ENCODE results near the gene TIAM1. TPM values are rescaled to one million over a fixed set of nuclear protein-coding genes. Genes with fewer than 3 reads are reported as not detected.

Gene TIAM1
- total RNA-seq, 1 donor from 2014 or later, result 17.8 TPM

- Mint-ChIP-seq H3K9me3 (ENCODE audit: unreplicated experiment) (peaks cover 10% of the 10 kb centered on the region), H3K36me3 (ENCODE audit: low read depth, unreplicated experiment) (peaks cover 11% of the 10 kb centered on the region), H3K27ac (ENCODE audit: unreplicated experiment) (no peak overlapping the region), H3K27me3 (ENCODE audit: low read depth, unreplicated experiment) (no peaks in the 10 kb centered on the region), H3K4me1 (ENCODE audit: low read depth, unreplicated experiment) (peaks cover 22% of the 10 kb centered on the region), H3K4me3 (ENCODE audit: unreplicated experiment) (no peak overlapping the region)
- FAIRE-seq, result no peak
- H2AFZ ChIP-seq (ENCODE audit: low read depth, low read length), result no peak overlapping the region
- H3K4me2 ChIP-seq (ENCODE audit: low read length), result no peak overlapping the region
- no peaks in the 10 kb centered on the region for H4K20me1 ChIP-seq (ENCODE audit: insufficient read depth, low read length)
- no peak for TF ChIP-seq EZH2 (IDR thresholded peaks at IDR 0.05; ENCODE audit: insufficient read depth, low read length)
- TF ChIP-seq, protein P1, sequence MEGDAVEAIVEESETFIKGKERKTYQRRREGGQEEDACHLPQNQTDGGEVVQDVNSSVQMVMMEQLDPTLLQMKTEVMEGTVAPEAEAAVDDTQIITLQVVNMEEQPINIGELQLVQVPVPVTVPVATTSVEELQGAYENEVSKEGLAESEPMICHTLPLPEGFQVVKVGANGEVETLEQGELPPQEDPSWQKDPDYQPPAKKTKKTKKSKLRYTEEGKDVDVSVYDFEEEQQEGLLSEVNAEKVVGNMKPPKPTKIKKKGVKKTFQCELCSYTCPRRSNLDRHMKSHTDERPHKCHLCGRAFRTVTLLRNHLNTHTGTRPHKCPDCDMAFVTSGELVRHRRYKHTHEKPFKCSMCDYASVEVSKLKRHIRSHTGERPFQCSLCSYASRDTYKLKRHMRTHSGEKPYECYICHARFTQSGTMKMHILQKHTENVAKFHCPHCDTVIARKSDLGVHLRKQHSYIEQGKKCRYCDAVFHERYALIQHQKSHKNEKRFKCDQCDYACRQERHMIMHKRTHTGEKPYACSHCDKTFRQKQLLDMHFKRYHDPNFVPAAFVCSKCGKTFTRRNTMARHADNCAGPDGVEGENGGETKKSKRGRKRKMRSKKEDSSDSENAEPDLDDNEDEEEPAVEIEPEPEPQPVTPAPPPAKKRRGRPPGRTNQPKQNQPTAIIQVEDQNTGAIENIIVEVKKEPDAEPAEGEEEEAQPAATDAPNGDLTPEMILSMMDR (IDR thresholded peaks at IDR 0.05; ENCODE audit: insufficient read depth, low read depth, low read length), result no peak
- no peak overlapping the region for H3K27ac ChIP-seq (ENCODE audit: low read depth, low read length)
- H3K36me3 ChIP-seq (ENCODE audit: insufficient read depth, low read length), result no peaks in the 10 kb centered on the region
- H3K9ac ChIP-seq (ENCODE audit: low read length), result no peak overlapping the region
- no peak overlapping the region for H3K4me3 ChIP-seq (ENCODE audit: insufficient read depth, low read depth, low read length)
- peaks cover 4% of the 10 kb centered on the region for H3K9me3 ChIP-seq (ENCODE audit: insufficient read depth, low read depth, low read length)
- H3K27me3 ChIP-seq (ENCODE audit: insufficient read depth, low read length), result no peaks in the 10 kb centered on the region
- H3K4me1 ChIP-seq (ENCODE audit: insufficient read depth, low read length), result peaks cover 15% of the 10 kb centered on the region
- no peak for DNase-seq (ENCODE audit: low read depth)
- H3K79me2 ChIP-seq (ENCODE audit: insufficient read depth, low read length), result no peaks in the 10 kb centered on the region
Observed at GRCh38 chr21:31158789-31159581, 185.1 kb downstream of the TIAM1 start.

DNA sequence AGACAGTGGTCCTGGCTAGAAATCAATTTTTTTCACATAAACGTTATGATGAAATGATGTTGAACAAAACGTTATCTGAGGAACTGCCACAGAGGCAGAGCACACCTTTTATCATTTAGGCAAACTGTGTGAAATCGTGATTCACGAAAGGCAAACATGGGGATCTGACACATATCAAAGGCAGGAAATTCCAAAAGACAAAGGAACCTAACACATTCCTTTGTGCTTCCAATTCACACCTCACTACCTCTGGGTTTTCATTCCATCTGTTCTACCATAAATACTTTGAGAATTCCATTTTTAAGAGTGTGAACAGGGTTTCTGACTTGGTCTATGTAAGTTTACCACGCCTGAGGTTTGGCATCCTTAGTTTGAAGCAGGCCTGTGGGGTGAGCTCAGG is 186.3 kb downstream of the TIAM1 start:
- Histone ChIP-seq H3K9me3 (ENCODE audit: insufficient read depth, low read depth, low read length) (peaks cover 4% of the 10 kb centered on the region), H3K27me3 (ENCODE audit: insufficient read depth, low read length) (no peaks in the 10 kb centered on the region), H4K20me1 (ENCODE audit: insufficient read depth, low read length) (no peaks in the 10 kb centered on the region), H3K4me2 (ENCODE audit: low read length) (no peak overlapping the region), H2AFZ (ENCODE audit: low read depth, low read length) (no peak overlapping the region), H3K27ac (ENCODE audit: low read depth, low read length) (no peak overlapping the region), H3K36me3 (ENCODE audit: insufficient read depth, low read length) (no peaks in the 10 kb centered on the region), H3K79me2 (ENCODE audit: insufficient read depth, low read length) (no peaks in the 10 kb centered on the region), H3K4me3 (ENCODE audit: insufficient read depth, low read depth, low read length) (no peak overlapping the region), H3K9ac (ENCODE audit: low read length) (no peak overlapping the region), H3K4me1 (ENCODE audit: insufficient read depth, low read length) (peaks cover 15% of the 10 kb centered on the region)
- Mint-ChIP-seq H3K27me3 (ENCODE audit: low read depth, unreplicated experiment) (no peaks in the 10 kb centered on the region), H3K4me3 (ENCODE audit: unreplicated experiment) (no peak overlapping the region), H3K4me1 (ENCODE audit: low read depth, unreplicated experiment) (peaks cover 20% of the 10 kb centered on the region), H3K9me3 (ENCODE audit: unreplicated experiment) (peaks cover 10% of the 10 kb centered on the region), H3K36me3 (ENCODE audit: low read depth, unreplicated experiment) (peaks cover 11% of the 10 kb centered on the region), H3K27ac (ENCODE audit: unreplicated experiment) (no peak overlapping the region)
- no peak for FAIRE-seq
- TF ChIP-seq EZH2 (IDR thresholded peaks at IDR 0.05; ENCODE audit: insufficient read depth, low read length), result no peak
- TF ChIP-seq, protein P1 (IDR thresholded peaks at IDR 0.05; ENCODE audit: insufficient read depth, low read depth, low read length), result no peak
- DNase-seq (ENCODE audit: low read depth), result no peak

GRCh38 chr21:31156662-31157061 is 187.4 kb downstream of the TIAM1 start:
- Mint-ChIP-seq H3K4me1 (ENCODE audit: low read depth, unreplicated experiment) (peaks cover 19% of the 10 kb centered on the region), H3K27me3 (ENCODE audit: low read depth, unreplicated experiment) (no peaks in the 10 kb centered on the region), H3K36me3 (ENCODE audit: low read depth, unreplicated experiment) (peaks cover 14% of the 10 kb centered on the region), H3K9me3 (ENCODE audit: unreplicated experiment) (peaks cover 11% of the 10 kb centered on the region), H3K4me3 (ENCODE audit: unreplicated experiment) (no peak overlapping the region), H3K27ac (ENCODE audit: unreplicated experiment) (no peak overlapping the region)
- H3K9me3 ChIP-seq (ENCODE audit: insufficient read depth, low read depth, low read length), result peaks cover 4% of the 10 kb centered on the region
- H3K9ac ChIP-seq (ENCODE audit: low read length), result no peak overlapping the region
- no peaks in the 10 kb centered on the region for H3K36me3 ChIP-seq (ENCODE audit: insufficient read depth, low read length)
- DNase-seq (ENCODE audit: low read depth) (no peak), FAIRE-seq (no peak)
- H3K4me2 ChIP-seq (ENCODE audit: low read length), result no peak overlapping the region
- H3K4me3 ChIP-seq (ENCODE audit: insufficient read depth, low read depth, low read length), result no peak overlapping the region
- no peaks in the 10 kb centered on the region for H3K27me3 ChIP-seq (ENCODE audit: insufficient read depth, low read length)
- no peak overlapping the region for H3K27ac ChIP-seq (ENCODE audit: low read depth, low read length)
- no peak overlapping the region for H2AFZ ChIP-seq (ENCODE audit: low read depth, low read length)
- peaks cover 15% of the 10 kb centered on the region for H3K4me1 ChIP-seq (ENCODE audit: insufficient read depth, low read length)
- TF ChIP-seq, protein P1 (IDR thresholded peaks at IDR 0.05; ENCODE audit: insufficient read depth, low read depth, low read length), result no peak
- TF ChIP-seq EZH2 (IDR thresholded peaks at IDR 0.05; ENCODE audit: insufficient read depth, low read length), result no peak
- no peaks in the 10 kb centered on the region for H3K79me2 ChIP-seq (ENCODE audit: insufficient read depth, low read length)
- no peaks in the 10 kb centered on the region for H4K20me1 ChIP-seq (ENCODE audit: insufficient read depth, low read length)
